Measurements from ENCODE around the gene MFAP4. TPM values are rescaled to one million over a fixed set of nuclear protein-coding genes. Genes with fewer than 3 reads are reported as not detected.

The MFAP4 gene
- total RNA-seq, 1 donor = 3.6 TPM

GRCh38 chr17:19391432-19391831 lies 4.4 kb upstream of the MFAP4 start:
- TF ChIP-seq CTCF (IDR thresholded peaks at IDR 0.05; ENCODE audit: extremely low read depth, low read depth, low read length) = no peak
- Histone ChIP-seq H3K4me1 (ENCODE audit: insufficient read depth, low read length) (peaks cover 24% of the 10 kb centered on the region), H4K20me1 (ENCODE audit: insufficient read depth, low read length) (no peaks in the 10 kb centered on the region)

GRCh38 chr17:19390951-19391350 lies 4.0 kb upstream of the MFAP4 start:
- TF ChIP-seq CTCF (IDR thresholded peaks at IDR 0.05; ENCODE audit: extremely low read depth, low read depth, low read length) = no peak
- no peak overlapping the region for H3K4me2 ChIP-seq (ENCODE audit: insufficient read depth, low read length)
- H3K27me3 ChIP-seq (ENCODE audit: insufficient read depth, low read length) = no peaks in the 10 kb centered on the region
- H3K79me2 ChIP-seq (ENCODE audit: insufficient read depth, low read length) = no peaks in the 10 kb centered on the region
- no peak for DNase-seq (ENCODE audit: insufficient read length, low spot score, missing footprints)
- no peak overlapping the region for H3K4me3 ChIP-seq (ENCODE audit: insufficient read depth, low read length)
- H3K4me1 ChIP-seq (ENCODE audit: insufficient read depth, low read length) = peaks cover 29% of the 10 kb centered on the region
- peaks cover 1% of the 10 kb centered on the region for H3K36me3 ChIP-seq (ENCODE audit: insufficient read depth, low read length)
- no peaks in the 10 kb centered on the region for H4K20me1 ChIP-seq (ENCODE audit: insufficient read depth, low read length)
- H3K9me3 ChIP-seq (ENCODE audit: low read depth, low read length) = no peaks in the 10 kb centered on the region
- no peak overlapping the region for H3K27ac ChIP-seq (ENCODE audit: low read depth, low read length)
- no peak overlapping the region for H2AFZ ChIP-seq (ENCODE audit: low read length)

More at GRCh38 chr17:19391432-19391831, 4.4 kb upstream of the MFAP4 start:
- Histone ChIP-seq H2AFZ (ENCODE audit: low read length) (no peak overlapping the region), H3K9me3 (ENCODE audit: low read depth, low read length) (no peaks in the 10 kb centered on the region), H3K27ac (ENCODE audit: low read depth, low read length) (no peak overlapping the region), H3K79me2 (ENCODE audit: insufficient read depth, low read length) (no peaks in the 10 kb centered on the region), H3K36me3 (ENCODE audit: insufficient read depth, low read length) (no peaks in the 10 kb centered on the region), H3K4me3 (ENCODE audit: insufficient read depth, low read length) (no peak overlapping the region), H3K4me2 (ENCODE audit: insufficient read depth, low read length) (no peak overlapping the region), H3K27me3 (ENCODE audit: insufficient read depth, low read length) (no peaks in the 10 kb centered on the region)
- DNase-seq (ENCODE audit: insufficient read length, low spot score, missing footprints) = peak; percentile 17

- no peak for TF ChIP-seq CTCF (IDR thresholded peaks at IDR 0.05; ENCODE audit: extremely low read depth, low read depth, low read length)
- DNase-seq (ENCODE audit: insufficient read length, low spot score, missing footprints) = no peak
- H3K4me2 ChIP-seq (ENCODE audit: insufficient read depth, low read length) = no peak overlapping the region
These were observed 2.1 kb upstream of the MFAP4 start for GRCh38 chr17:19388791-19389785.

GRCh38 chr17:19387921-19388521 lies 1.0 kb upstream of the MFAP4 start:
- H3K36me3 ChIP-seq (ENCODE audit: insufficient read depth, low read length) = peaks cover 29% of the 10 kb centered on the region
- no peak overlapping the region for H2AFZ ChIP-seq (ENCODE audit: low read length)
- DNase-seq (ENCODE audit: insufficient read length, low spot score, missing footprints) = peak; percentile 78
- peaks cover 6% of the 10 kb centered on the region for H4K20me1 ChIP-seq (ENCODE audit: insufficient read depth, low read length)
- H3K4me3 ChIP-seq (ENCODE audit: insufficient read depth, low read length) = peak overlapping the region; percentile 13
- no peak for TF ChIP-seq CTCF (IDR thresholded peaks at IDR 0.05; ENCODE audit: extremely low read depth, low read depth, low read length)
- H3K4me1 ChIP-seq (ENCODE audit: insufficient read depth, low read length) = peaks cover 35% of the 10 kb centered on the region
- H3K79me2 ChIP-seq (ENCODE audit: insufficient read depth, low read length) = no peaks in the 10 kb centered on the region
- H3K4me2 ChIP-seq (ENCODE audit: insufficient read depth, low read length) = peak overlapping the region; percentile 74
- no peaks in the 10 kb centered on the region for H3K9me3 ChIP-seq (ENCODE audit: low read depth, low read length)
- H3K27me3 ChIP-seq (ENCODE audit: insufficient read depth, low read length) = no peaks in the 10 kb centered on the region
- peak overlapping the region; percentile 83 for H3K27ac ChIP-seq (ENCODE audit: low read depth, low read length)

More at GRCh38 chr17:19388791-19389785, 2.1 kb upstream of the MFAP4 start:
- Histone ChIP-seq H3K9me3 (ENCODE audit: low read depth, low read length) (no peaks in the 10 kb centered on the region), H3K79me2 (ENCODE audit: insufficient read depth, low read length) (no peaks in the 10 kb centered on the region), H3K4me1 (ENCODE audit: insufficient read depth, low read length) (peaks cover 35% of the 10 kb centered on the region), H3K27ac (ENCODE audit: low read depth, low read length) (no peak overlapping the region), H3K27me3 (ENCODE audit: insufficient read depth, low read length) (no peaks in the 10 kb centered on the region), H3K36me3 (ENCODE audit: insufficient read depth, low read length) (peaks cover 18% of the 10 kb centered on the region), H4K20me1 (ENCODE audit: insufficient read depth, low read length) (peaks cover 5% of the 10 kb centered on the region), H3K4me3 (ENCODE audit: insufficient read depth, low read length) (no peak overlapping the region), H2AFZ (ENCODE audit: low read length) (no peak overlapping the region)
